GM12874 (cell line): ENCODE data around the gene FHIT.

ENCODE experiments used
- TF ChIP-seq, protein P1 (sequence below): IDR thresholded peaks from 2 replicates; pipeline ENCODE4 v1.5.1; 2011; ENCODE audit warnings: low read depth, mild to moderate bottlenecking, control low read depth, low read length, moderate library complexity; ENCODE audit not compliant: insufficient read depth

FHIT gene

DNA sequence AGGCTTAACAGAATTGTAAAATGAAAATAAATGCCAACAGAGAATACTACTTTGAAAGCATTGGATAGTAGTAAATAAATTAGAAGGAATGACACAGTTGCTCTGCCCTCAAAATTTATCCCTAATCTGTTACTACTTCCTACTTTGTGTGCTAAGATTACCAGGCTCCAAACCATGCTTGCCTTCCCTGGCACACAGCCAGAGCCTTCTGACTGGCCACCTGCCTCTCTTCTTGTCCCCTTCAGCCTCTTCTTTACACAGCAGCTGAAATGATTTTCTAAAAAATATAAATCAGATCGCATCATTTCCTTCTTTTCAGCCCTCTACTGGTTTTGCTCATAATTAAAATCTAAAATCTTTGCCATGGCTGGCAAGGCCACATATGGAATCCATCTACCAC lies 334.1 kb downstream of the FHIT start:
- TF ChIP-seq, protein P1, sequence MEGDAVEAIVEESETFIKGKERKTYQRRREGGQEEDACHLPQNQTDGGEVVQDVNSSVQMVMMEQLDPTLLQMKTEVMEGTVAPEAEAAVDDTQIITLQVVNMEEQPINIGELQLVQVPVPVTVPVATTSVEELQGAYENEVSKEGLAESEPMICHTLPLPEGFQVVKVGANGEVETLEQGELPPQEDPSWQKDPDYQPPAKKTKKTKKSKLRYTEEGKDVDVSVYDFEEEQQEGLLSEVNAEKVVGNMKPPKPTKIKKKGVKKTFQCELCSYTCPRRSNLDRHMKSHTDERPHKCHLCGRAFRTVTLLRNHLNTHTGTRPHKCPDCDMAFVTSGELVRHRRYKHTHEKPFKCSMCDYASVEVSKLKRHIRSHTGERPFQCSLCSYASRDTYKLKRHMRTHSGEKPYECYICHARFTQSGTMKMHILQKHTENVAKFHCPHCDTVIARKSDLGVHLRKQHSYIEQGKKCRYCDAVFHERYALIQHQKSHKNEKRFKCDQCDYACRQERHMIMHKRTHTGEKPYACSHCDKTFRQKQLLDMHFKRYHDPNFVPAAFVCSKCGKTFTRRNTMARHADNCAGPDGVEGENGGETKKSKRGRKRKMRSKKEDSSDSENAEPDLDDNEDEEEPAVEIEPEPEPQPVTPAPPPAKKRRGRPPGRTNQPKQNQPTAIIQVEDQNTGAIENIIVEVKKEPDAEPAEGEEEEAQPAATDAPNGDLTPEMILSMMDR: no peak

DNA sequence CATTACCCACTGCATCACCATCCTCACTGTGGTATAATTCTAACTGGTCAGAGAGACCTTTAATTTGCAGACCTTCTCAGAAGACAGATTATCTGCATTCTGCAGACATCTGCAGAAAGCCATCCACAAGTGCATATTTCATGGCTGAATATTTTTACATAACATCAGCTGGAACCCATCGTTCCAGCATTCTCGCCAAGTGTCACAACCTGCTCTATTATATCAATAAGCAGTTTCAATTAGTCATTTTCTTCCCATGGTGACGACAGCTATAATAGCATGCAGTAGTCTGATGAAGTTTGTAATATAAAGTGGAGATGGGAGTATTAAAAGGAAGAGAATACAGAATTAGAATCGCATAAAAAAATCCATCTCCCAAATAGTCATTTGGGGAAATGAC lies 334.7 kb downstream of the FHIT start:
- TF ChIP-seq, protein P1: no peak

DNA sequence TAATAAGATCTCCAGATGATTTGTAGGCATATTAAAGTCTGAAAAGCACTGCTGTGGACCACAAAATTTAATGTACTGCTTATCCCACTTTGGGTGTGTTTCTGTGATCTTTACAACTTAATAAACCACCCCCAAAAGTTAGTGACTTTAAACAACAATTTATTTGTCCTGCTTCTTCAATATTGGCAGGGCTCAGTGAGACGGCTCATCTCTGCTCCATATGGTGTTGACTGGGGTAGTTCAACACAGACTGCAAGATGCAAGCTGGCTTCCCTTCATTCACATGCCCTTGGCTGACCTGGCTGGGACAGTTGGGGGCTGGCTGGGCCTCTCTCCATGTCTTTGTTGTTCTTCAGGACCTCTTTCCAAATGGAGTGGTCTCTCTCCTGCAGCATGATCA lies 337.8 kb downstream of the FHIT start:
- TF ChIP-seq, protein P1: no peak

DNA sequence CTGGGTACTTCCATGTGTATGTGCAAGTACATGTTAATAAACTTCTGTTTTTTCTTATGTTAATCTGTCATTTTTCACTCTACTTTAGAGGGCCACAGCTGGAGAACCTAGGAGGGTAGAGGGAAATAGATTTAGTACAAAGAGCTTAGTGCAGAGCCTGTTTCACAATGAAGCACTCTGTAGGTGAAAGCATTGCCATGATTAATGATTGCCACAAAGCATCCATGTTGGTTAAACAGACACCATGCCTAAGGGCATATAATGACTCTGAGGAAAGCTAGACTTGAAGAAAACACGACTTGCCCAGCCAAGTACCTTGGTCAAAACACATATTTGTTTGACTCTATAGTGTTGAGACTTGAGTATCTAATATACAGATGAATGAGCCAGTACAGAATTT lies 338.4 kb downstream of the FHIT start:
- TF ChIP-seq, protein P1: no peak

GRCh38 chr3:60912142-60912541 lies 339.1 kb downstream of the FHIT start:
- TF ChIP-seq, protein P1: no peak

GRCh38 chr3:60909526-60909925 lies 341.7 kb downstream of the FHIT start:
- TF ChIP-seq, protein P1: no peak

- TF ChIP-seq, protein P1: no peak
Observed at GRCh38 chr3:60906283-60906682, 345.0 kb downstream of the FHIT start.

DNA sequence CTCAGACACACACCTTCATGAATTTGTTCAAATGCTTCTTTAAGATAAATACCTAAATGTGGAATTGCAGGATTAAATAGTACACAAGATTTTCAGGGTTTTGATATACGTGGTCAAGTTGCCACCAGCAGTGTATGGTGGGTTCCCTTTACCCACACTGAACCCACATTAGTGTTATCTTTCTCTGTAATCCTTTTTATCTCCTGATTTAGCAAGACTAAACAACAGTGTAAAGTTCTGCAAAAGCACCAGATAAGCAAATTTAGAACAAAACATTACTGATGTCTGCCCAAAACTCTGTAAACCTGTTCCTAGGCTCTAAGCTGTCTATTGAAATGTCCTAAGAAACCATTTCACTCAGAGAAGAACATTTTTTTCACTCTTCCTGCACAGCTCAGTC lies 352.9 kb downstream of the FHIT start:
- TF ChIP-seq, protein P1: no peak
